KMS-11 (cell line): ENCODE measurements around the gene ADGRG1.

Experiments used
- H2AFZ ChIP-seq: fragments of 200-600 bp; sonication (generic); 2 replicates; pipeline ENCODE4 v1.6.1; 2016; ENCODE audit warnings: antibody characterized with exemption, mixed run types, low read depth
- H3K27ac ChIP-seq: fragments of 200-600 bp; sonication (generic); 2 replicates; pipeline ENCODE4 v1.6.1; 2016; ENCODE audit warnings: mild to moderate bottlenecking, mixed run types
- H3K27me3 ChIP-seq: fragments of 200-600 bp; sonication (generic); 2 replicates; pipeline ENCODE4 v1.6.1; 2017; ENCODE audit warnings: mild to moderate bottlenecking, low read depth, mixed run types, moderate library complexity; ENCODE audit not compliant: insufficient read depth
- H3K36me3 ChIP-seq: fragments of 200-600 bp; sonication (generic); 2 replicates; pipeline ENCODE4 v1.6.1; 2017; ENCODE audit warnings: mild to moderate bottlenecking, mixed run types; ENCODE audit not compliant: insufficient read depth
- H3K4me1 ChIP-seq: fragments of 200-600 bp; sonication (generic); 2 replicates; pipeline ENCODE4 v1.6.1; 2016; ENCODE audit warnings: mild to moderate bottlenecking, low read depth, mixed run types; ENCODE audit not compliant: poor library complexity, severe bottlenecking
- H3K4me2 ChIP-seq: fragments of 200-600 bp; sonication (generic); 2 replicates; pipeline ENCODE4 v1.7.0; 2016; ENCODE audit warnings: mild to moderate bottlenecking, mixed run types
- H3K4me3 ChIP-seq: fragments of 200-600 bp; sonication (generic); IDR thresholded peaks from 2 replicates; pipeline ENCODE4 v1.6.1; 2017; ENCODE audit warnings: low read depth, low read length, mixed read lengths; ENCODE audit not compliant: insufficient read depth
- H3K79me2 ChIP-seq: fragments of 200-600 bp; sonication (generic); 2 replicates; pipeline ENCODE4 v1.6.1; 2016; ENCODE audit warnings: low read depth, mixed run types; ENCODE audit not compliant: insufficient read depth
- H3K9ac ChIP-seq: fragments of 200-600 bp; sonication (generic); 2 replicates; pipeline ENCODE4 v1.6.1; 2016; ENCODE audit warnings: mild to moderate bottlenecking, mixed run types
- H4K20me1 ChIP-seq: fragments of 200-600 bp; sonication (generic); 2 replicates; pipeline ENCODE4 v1.6.1; 2016; ENCODE audit warnings: mild to moderate bottlenecking, mixed run types; ENCODE audit not compliant: insufficient read depth
- TF ChIP-seq, protein P1 (sequence below): fragments of 200-600 bp; sonication (generic); conservative IDR thresholded peaks from 2 replicates; pipeline ENCODE4 v1.6.1; 2017; ENCODE audit warnings: low read depth, mild to moderate bottlenecking, antibody characterized with exemption, low read length, moderate library complexity, mixed read lengths

Gene ADGRG1

DNA sequence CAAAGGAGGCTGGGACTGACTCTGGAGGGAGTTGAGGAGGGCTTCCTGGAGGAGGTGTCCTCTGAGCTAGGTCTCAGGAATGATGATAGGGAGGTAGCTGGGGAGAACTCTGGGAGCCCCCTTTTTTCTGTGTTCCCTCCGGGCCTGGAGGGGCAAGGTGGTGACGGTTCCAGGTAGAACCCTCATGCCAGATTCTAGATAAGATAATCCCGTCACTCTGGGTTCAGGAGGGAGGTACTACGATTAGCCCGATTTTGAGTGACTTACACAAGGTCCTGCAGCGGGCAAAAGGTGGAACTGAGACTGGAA, 21.0 kb downstream of the ADGRG1 start:
- Histone ChIP-seq H4K20me1 (no peaks in the 10 kb centered on the region), H3K27ac (no peak overlapping the region), H3K4me2 (no peak overlapping the region), H3K4me1 (peaks cover 13% of the 10 kb centered on the region), H3K9ac (no peak overlapping the region), H2AFZ (no peak overlapping the region), H3K79me2 (no peaks in the 10 kb centered on the region), H3K36me3 (no peaks in the 10 kb centered on the region), H3K4me3 (no peak overlapping the region), H3K27me3 (no peaks in the 10 kb centered on the region)
- TF ChIP-seq, protein P1, sequence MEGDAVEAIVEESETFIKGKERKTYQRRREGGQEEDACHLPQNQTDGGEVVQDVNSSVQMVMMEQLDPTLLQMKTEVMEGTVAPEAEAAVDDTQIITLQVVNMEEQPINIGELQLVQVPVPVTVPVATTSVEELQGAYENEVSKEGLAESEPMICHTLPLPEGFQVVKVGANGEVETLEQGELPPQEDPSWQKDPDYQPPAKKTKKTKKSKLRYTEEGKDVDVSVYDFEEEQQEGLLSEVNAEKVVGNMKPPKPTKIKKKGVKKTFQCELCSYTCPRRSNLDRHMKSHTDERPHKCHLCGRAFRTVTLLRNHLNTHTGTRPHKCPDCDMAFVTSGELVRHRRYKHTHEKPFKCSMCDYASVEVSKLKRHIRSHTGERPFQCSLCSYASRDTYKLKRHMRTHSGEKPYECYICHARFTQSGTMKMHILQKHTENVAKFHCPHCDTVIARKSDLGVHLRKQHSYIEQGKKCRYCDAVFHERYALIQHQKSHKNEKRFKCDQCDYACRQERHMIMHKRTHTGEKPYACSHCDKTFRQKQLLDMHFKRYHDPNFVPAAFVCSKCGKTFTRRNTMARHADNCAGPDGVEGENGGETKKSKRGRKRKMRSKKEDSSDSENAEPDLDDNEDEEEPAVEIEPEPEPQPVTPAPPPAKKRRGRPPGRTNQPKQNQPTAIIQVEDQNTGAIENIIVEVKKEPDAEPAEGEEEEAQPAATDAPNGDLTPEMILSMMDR, result no peak

DNA sequence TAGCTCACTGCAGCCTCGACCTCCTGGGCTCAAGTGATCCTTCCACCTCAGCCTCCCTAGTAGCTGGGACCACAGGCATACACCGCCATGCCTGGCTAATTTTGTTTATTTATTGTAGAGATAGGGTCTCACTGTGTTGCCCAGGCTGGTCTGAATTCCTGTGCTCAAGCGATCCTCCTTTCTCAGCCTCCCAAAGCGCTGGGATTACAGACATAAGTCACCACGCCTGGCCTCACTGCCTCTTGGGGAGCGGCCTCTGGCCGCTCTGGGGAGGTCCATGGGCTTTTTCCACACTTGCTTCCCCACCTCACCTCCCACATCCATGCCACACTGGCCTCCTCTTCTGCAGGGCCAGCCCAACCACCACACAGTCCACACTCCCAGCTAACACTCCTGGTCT, 21.4 kb downstream of the ADGRG1 start:
- Histone ChIP-seq H3K27ac (no peak overlapping the region), H3K4me1 (peaks cover 13% of the 10 kb centered on the region), H4K20me1 (no peaks in the 10 kb centered on the region), H2AFZ (no peak overlapping the region), H3K4me2 (no peak overlapping the region), H3K27me3 (no peaks in the 10 kb centered on the region), H3K4me3 (no peak overlapping the region), H3K79me2 (no peaks in the 10 kb centered on the region), H3K36me3 (no peaks in the 10 kb centered on the region), H3K9ac (no peak overlapping the region)
- TF ChIP-seq, protein P1, result no peak

DNA sequence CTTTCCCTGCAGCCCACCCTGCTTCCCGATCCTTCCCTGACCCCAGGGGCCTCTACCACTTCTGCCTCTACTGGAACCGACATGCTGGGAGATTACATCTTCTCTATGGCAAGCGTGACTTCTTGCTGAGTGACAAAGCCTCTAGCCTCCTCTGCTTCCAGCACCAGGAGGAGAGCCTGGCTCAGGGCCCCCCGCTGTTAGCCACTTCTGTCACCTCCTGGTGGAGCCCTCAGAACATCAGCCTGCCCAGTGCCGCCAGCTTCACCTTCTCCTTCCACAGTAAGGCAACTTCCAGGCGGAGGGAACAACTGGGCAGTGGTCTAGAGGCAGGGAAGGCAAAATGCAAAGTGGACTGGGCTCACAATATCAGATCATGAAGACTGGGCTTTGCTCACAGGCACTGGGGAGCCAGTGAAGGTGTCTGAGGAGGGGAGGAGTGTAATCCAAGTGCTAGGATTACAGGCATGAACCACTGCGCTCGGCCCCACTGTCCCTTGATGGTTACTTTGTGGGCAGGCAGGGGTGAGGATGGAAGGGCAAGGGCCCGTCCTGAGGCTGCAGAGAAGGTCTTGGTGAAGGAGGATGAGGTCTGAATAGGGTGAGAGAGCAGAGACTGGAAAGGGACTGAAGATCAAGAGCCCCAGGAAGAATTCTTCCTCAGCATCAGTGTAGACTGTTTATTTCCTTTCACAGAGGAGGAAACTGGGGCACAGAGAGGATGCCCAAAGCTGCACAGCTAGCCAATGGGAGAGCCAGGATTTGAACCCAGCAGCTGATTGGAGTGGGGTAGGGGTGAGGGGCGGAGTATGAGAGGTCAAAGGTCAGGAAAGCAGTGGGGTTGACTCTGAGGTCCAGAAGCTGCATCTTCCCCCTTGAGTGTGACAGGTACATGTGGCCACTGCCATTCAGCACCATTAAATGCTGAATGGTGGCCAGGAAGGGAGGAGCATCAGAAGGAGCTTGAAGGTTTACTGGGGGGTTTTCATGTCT, 23.2 kb downstream of the ADGRG1 start:
- Histone ChIP-seq H3K9ac (no peak overlapping the region), H4K20me1 (no peaks in the 10 kb centered on the region), H2AFZ (no peak overlapping the region), H3K27ac (no peak overlapping the region), H3K4me3 (no peak overlapping the region), H3K79me2 (no peaks in the 10 kb centered on the region), H3K36me3 (no peaks in the 10 kb centered on the region), H3K4me2 (no peak overlapping the region), H3K27me3 (no peaks in the 10 kb centered on the region), H3K4me1 (peaks cover 13% of the 10 kb centered on the region)
- TF ChIP-seq, protein P1, result no peak

DNA sequence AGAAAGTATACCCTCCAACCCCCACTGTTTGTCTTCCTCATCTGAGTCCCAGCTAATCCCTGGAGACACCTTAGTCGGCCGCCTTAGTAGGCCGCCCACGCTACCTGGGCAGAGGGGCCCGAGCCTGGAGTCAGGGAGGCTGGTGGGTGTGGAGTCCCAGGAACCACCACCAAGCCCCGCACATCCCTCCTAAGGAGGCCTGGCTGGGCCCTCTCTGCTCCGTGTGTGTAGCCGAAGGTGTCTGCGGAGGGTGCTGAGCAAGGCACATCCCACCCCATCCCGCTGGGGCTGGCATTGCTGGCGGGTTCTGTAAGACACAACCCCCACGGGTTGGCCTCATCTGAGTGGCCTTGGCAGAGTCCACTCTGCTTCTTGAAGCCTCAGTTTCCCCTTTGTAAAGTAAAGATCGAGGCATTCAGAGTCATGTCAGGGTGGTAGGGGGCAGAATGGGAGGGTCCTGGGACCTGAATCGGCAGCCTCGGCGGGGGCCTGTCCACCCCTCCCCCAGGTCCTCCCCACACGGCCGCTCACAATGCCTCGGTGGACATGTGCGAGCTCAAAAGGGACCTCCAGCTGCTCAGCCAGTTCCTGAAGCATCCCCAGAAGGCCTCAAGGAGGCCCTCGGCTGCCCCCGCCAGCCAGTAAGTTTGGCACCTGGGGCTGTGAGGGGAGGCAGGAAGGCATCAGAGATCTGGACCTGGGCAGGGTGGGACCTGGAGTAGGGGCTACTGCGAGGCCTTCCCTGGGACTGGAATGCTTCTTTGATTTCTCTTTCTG, 24.5 kb downstream of the ADGRG1 start:
- TF ChIP-seq, protein P1, result no peak
- Histone ChIP-seq H3K36me3 (no peaks in the 10 kb centered on the region), H3K27me3 (no peaks in the 10 kb centered on the region), H3K27ac (no peak overlapping the region), H4K20me1 (no peaks in the 10 kb centered on the region), H3K9ac (no peak overlapping the region), H3K4me1 (peaks cover 11% of the 10 kb centered on the region), H3K4me2 (no peak overlapping the region), H2AFZ (no peak overlapping the region), H3K79me2 (no peaks in the 10 kb centered on the region), H3K4me3 (no peak overlapping the region)
